HG03064 (cell line): ENCODE measurements around the gene EML4.

Experiments used
- ATAC-seq: cut with Tn5 transposase; IDR thresholded peaks from one replicate; pipeline ENCODE4 v1.9.1; 2021; ENCODE audit warnings: low read depth; ENCODE audit not compliant: unreplicated experiment

The EML4 gene

GRCh38 chr2:42218712-42219111 is 49.6 kb downstream of the EML4 start:
- ATAC-seq, result no peak

- ATAC-seq, result no peak
Observed at GRCh38 chr2:42219160-42219559, 50.0 kb downstream of the EML4 start.

- ATAC-seq, result no peak
Observed at GRCh38 chr2:42220566-42220965, 51.4 kb downstream of the EML4 start.

GRCh38 chr2:42223067-42223854 is 54.1 kb downstream of the EML4 start:
- no peak for ATAC-seq

GRCh38 chr2:42223855-42224268 is 54.7 kb downstream of the EML4 start:
- no peak for ATAC-seq

GRCh38 chr2:42224422-42225067 is 55.4 kb downstream of the EML4 start:
- ATAC-seq, result no peak

- ATAC-seq, result no peak
Observed at GRCh38 chr2:42225573-42225972, 56.4 kb downstream of the EML4 start.

- ATAC-seq, result no peak
Observed at GRCh38 chr2:42227491-42227890, 58.3 kb downstream of the EML4 start.

- ATAC-seq, result no peak
Observed at GRCh38 chr2:42228101-42228500, 58.9 kb downstream of the EML4 start.

- ATAC-seq, result no peak
Observed at GRCh38 chr2:42229949-42230348, 60.8 kb downstream of the EML4 start.

- ATAC-seq, result no peak
Observed at GRCh38 chr2:42230891-42231290, 61.7 kb downstream of the EML4 start.

GRCh38 chr2:42232024-42232423 is 62.9 kb downstream of the EML4 start:
- ATAC-seq, result no peak

- no peak for ATAC-seq
Observed at GRCh38 chr2:42233976-42234441, 64.9 kb downstream of the EML4 start.

GRCh38 chr2:42236911-42237310 is 67.8 kb downstream of the EML4 start:
- no peak for ATAC-seq

GRCh38 chr2:42238644-42239288 is 69.6 kb downstream of the EML4 start:
- ATAC-seq, result no peak

- ATAC-seq, result no peak
Observed at GRCh38 chr2:42239289-42239661, 70.1 kb downstream of the EML4 start.

GRCh38 chr2:42239811-42240210 is 70.7 kb downstream of the EML4 start:
- no peak for ATAC-seq

- ATAC-seq, result no peak
Observed at GRCh38 chr2:42241517-42241916, 72.4 kb downstream of the EML4 start.

GRCh38 chr2:42243297-42243696 is 74.1 kb downstream of the EML4 start:
- ATAC-seq, result no peak

GRCh38 chr2:42244520-42244919 is 75.4 kb downstream of the EML4 start:
- ATAC-seq, result no peak

GRCh38 chr2:42245396-42245795 is 76.2 kb downstream of the EML4 start:
- no peak for ATAC-seq

GRCh38 chr2:42246562-42246961 is 77.4 kb downstream of the EML4 start:
- no peak for ATAC-seq
